Right atrium auricular region (tissue), 2 donors: ENCODE data around the gene NCOA3. TPM values are rescaled to one million over a fixed set of nuclear protein-coding genes. Genes with fewer than 3 reads are reported as not detected.
"Not testable (repeated sequence)": the region's sequence is repeated elsewhere in the genome, so short reads cannot be mapped to it uniquely, and the experiment has no call there.

ENCODE experiments used
- DNase-seq: peaks from one replicate; pipeline ENCODE4 v3.0.0-alpha.2; 2019; ENCODE audit warnings: low spot score
- H3K27ac ChIP-seq, 2 donors: fragments of 200-600 bp; sonication (generic); 1 replicate in 1 of 2; 2 replicates in 1 of 2; pipeline ENCODE4 v1.5.1; 2016 to 2019
- H3K27me3 ChIP-seq, 2 donors: fragments of 200-600 bp; sonication (generic); one replicate each; pipeline versions ENCODE4 v1.5.1 to v1.6.0; 2017 to 2019
- H3K36me3 ChIP-seq: fragments of 200-600 bp; sonication (generic); one replicate; pipeline ENCODE4 v1.5.1; 2016
- H3K4me1 ChIP-seq, 2 donors: fragments of 200-600 bp; sonication (generic); one replicate each; pipeline versions ENCODE4 v1.5.1 to v1.6.0; 2017 to 2019
- H3K4me3 ChIP-seq, 2 donors: fragments of 200-600 bp; sonication (generic); 1 replicate in 1 of 2; 2 replicates in 1 of 2; pipeline ENCODE4 v1.5.1; 2017 to 2019; ENCODE audit warnings: mild to moderate bottlenecking in 1 of 2, moderate library complexity in 1 of 2
- H3K9me3 ChIP-seq, 2 donors: fragments of 200-600 bp; sonication (generic); one replicate each; pipeline ENCODE4 v1.5.1; 2019
- total RNA-seq, 2 donors: library from RNA; depleted of rRNA; stranded (reverse); fragments of >200 nt; gene quantifications; one replicate each; pipeline ENCODE4 v1.1.0, GENCODE V29; 2016
- TF ChIP-seq, protein P1 (sequence below), 2 donors: fragments of 200-600 bp; sonication (generic); IDR thresholded peaks; one replicate each; pipeline ENCODE4 v1.5.1; 2019; ENCODE audit warnings: antibody characterized with exemption in 2 of 2

The NCOA3 gene
- total RNA-seq, 2 donors from 2014 or later = 24.1 to 27.4 TPM

- TF ChIP-seq, protein P1, sequence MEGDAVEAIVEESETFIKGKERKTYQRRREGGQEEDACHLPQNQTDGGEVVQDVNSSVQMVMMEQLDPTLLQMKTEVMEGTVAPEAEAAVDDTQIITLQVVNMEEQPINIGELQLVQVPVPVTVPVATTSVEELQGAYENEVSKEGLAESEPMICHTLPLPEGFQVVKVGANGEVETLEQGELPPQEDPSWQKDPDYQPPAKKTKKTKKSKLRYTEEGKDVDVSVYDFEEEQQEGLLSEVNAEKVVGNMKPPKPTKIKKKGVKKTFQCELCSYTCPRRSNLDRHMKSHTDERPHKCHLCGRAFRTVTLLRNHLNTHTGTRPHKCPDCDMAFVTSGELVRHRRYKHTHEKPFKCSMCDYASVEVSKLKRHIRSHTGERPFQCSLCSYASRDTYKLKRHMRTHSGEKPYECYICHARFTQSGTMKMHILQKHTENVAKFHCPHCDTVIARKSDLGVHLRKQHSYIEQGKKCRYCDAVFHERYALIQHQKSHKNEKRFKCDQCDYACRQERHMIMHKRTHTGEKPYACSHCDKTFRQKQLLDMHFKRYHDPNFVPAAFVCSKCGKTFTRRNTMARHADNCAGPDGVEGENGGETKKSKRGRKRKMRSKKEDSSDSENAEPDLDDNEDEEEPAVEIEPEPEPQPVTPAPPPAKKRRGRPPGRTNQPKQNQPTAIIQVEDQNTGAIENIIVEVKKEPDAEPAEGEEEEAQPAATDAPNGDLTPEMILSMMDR (IDR thresholded peaks at IDR 0.05) = peak in 1 of 2 donors; percentile 10
- Histone ChIP-seq H3K36me3 (no peaks in the 10 kb centered on the region), H3K27me3 (no peaks in the 10 kb centered on the region), H3K4me3 (peak overlapping the region; percentile 98), H3K27ac (peak overlapping the region; percentile 95 to 97), H3K4me1 (peaks cover 0 to 31% of the 10 kb centered on the region in 2 donors), H3K9me3 (no peaks in the 10 kb centered on the region)
- DNase-seq = no peak
Measured at GRCh38 chr20:47502271-47503239, 868 bp downstream of the NCOA3 start.

DNA sequence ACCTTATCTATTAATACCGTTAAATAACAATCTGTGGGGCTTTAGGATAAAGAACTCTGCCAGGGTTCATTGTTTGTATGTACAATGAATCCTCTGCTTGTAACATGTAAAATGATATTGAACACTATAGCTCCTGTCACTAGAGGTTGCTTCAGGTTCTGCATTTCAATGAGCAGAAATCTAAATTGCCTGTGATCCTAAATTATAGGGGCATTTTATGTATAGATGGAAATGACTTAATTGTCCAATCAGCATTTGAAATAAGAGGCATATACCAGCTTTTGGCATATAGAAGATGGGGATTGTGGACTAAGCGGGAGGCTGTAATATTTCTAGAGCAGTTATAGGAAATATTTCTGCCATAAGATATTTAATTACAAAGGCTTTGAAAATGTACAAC, 2.0 kb downstream of the NCOA3 start:
- H3K4me3 ChIP-seq = peak overlapping the region in 1 of 2 donors; percentile 98
- H3K36me3 ChIP-seq = no peaks in the 10 kb centered on the region
- H3K9me3 ChIP-seq = no peaks in the 10 kb centered on the region
- H3K4me1 ChIP-seq = peaks cover 0 to 35% of the 10 kb centered on the region in 2 donors
- peak overlapping the region; percentile 95 to 97 for H3K27ac ChIP-seq
- no peaks in the 10 kb centered on the region for H3K27me3 ChIP-seq
- TF ChIP-seq, protein P1 (IDR thresholded peaks at IDR 0.05) = no peak
- no peak for DNase-seq

- Histone ChIP-seq H3K4me1 (peaks cover 0 to 34% of the 10 kb centered on the region in 2 donors), H3K27me3 (no peaks in the 10 kb centered on the region), H3K36me3 (no peaks in the 10 kb centered on the region), H3K9me3 (no peaks in the 10 kb centered on the region), H3K27ac (no peak overlapping the region), H3K4me3 (no peak overlapping the region)
- TF ChIP-seq, protein P1 (IDR thresholded peaks at IDR 0.05) = no peak
- DNase-seq = no peak
Measured at GRCh38 chr20:47506335-47506734, 4.6 kb downstream of the NCOA3 start.

- Histone ChIP-seq H3K4me3 (no peak overlapping the region), H3K36me3 (no peaks in the 10 kb centered on the region), H3K4me1 (peaks cover 0 to 33% of the 10 kb centered on the region in 2 donors), H3K27me3 (no peaks in the 10 kb centered on the region), H3K9me3 (no peaks in the 10 kb centered on the region), H3K27ac (no peak overlapping the region)
- no peak for DNase-seq
- TF ChIP-seq, protein P1 (IDR thresholded peaks at IDR 0.05) = no peak
Measured at GRCh38 chr20:47506850-47507249, 5.2 kb downstream of the NCOA3 start.

- H3K9me3 ChIP-seq, H3K4me3 ChIP-seq, H3K36me3 ChIP-seq, H3K27me3 ChIP-seq, H3K27ac ChIP-seq, DNase-seq: not testable (repeated sequence)
- H3K4me1 ChIP-seq = peaks cover 0 to 33% of the 10 kb centered on the region in 2 donors
Measured at GRCh38 chr20:47507275-47507981, 5.7 kb downstream of the NCOA3 start.

DNA sequence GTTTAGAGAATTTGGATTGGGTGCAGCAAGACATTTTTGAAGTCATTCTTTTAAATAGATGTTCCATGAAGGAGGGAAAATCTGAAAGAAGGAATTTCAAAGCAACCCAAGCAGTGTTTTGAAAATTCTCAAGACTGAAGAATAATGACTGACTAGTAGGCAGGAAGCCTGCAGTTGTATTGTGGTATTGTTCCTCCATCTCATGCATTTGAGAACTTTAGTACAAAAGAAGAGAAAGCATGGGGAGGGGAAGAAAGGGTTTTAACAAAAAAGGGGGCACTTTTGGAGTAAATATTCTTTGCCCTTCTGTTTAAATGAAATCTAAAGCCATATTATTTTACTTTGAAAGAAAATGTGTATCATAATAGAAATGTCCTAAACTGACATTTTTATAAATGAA, 6.6 kb downstream of the NCOA3 start:
- Histone ChIP-seq H3K27me3 (no peaks in the 10 kb centered on the region), H3K27ac (no peak overlapping the region), H3K36me3 (no peaks in the 10 kb centered on the region), H3K4me3 (no peak overlapping the region), H3K9me3 (no peaks in the 10 kb centered on the region), H3K4me1 (peaks cover 0 to 30% of the 10 kb centered on the region in 2 donors)
- DNase-seq = no peak
- TF ChIP-seq, protein P1 (IDR thresholded peaks at IDR 0.05) = no peak
